Left cardiac atrium (tissue), 4 donors: ENCODE data around the gene PRR14. TPM values are rescaled to one million over a fixed set of nuclear protein-coding genes. Genes with fewer than 3 reads are reported as not detected.

Experiments used
- ATAC-seq, 2 donors: fragments of 200-7000 bp; cut with Tn5 transposase; one replicate each; pipeline ENCODE4 v1.9.1; 2020; ENCODE audit warnings: mild to moderate bottlenecking in 2 of 2, moderate library complexity in 2 of 2
- DNase-seq: peaks from one replicate; pipeline ENCODE4 v3.0.0-alpha.2; 2020
- intact Hi-C, 2 donors: fragments of 100-400 bp; cut with DNase I; formaldehyde crosslinking; loops; one replicate each; pipeline versions ENCODE4 v1.14.1 to v1.15.1; 2022 to 2023
- total RNA-seq, 2 donors: library from RNA; stranded (reverse); fragmentation: NEBNext Ultra II Directional; extraction: Animal tissue kit (Norgen Biotek cat#: 25700); gene quantifications; one replicate each; pipeline ENCODE4 v1.2.1, GENCODE V29; 2021
- donor health status: DM: no; HTN: yes; CAD: no.
- donor health status: DM: no; HTN: yes; CAD: no; lungs with severe emphysema.
- donor health status: DM: yes; HTN: yes; CAD: no.
- donor health status: Dilated cardiomyopathy.

PRR14 gene
- total RNA-seq, 2 donors from 2014 or later = 23.7 to 24.0 TPM

GRCh38 chr16:30655815-30656347 is 5.1 kb downstream of the PRR14 start:
- ATAC-seq (no peak), DNase-seq (no peak)
- intact Hi-C loops = loop anchor here in 1 of 2 donors (10.0 kb wide), 1 partner anchor 561 kb away; the partner anchor contains the start of genes TBX6 and YPEL3

- ATAC-seq (no peak), DNase-seq (no peak)
- intact Hi-C loops = loop anchor here in 1 of 2 donors (10.0 kb wide), 1 partner anchor 562 kb away; the partner anchor contains the start of genes TBX6 and YPEL3
These were observed 5.6 kb downstream of the PRR14 start for GRCh38 chr16:30656388-30656787.

- DNase-seq = no peak
- ATAC-seq = no peak
- intact Hi-C loops = loop anchor here in 1 of 2 donors (10.0 kb wide), 1 partner anchor 562 kb away; the partner anchor contains the start of genes TBX6 and YPEL3
These were observed 6.5 kb downstream of the PRR14 start for GRCh38 chr16:30656974-30657865.

GRCh38 chr16:30657866-30658730 is 7.3 kb downstream of the PRR14 start, which contains the start of gene FBRS:
Gene FBRS, plus strand, starts transcription at chr16:30658431. Its CDS starts 1,088 bp downstream, at chr16:30659519.
- DNase-seq (peak; percentile 100), ATAC-seq (peak; percentile 88 to 90)
- intact Hi-C loops = loop anchor here in 1 of 2 donors (10.0 kb wide), 1 partner anchor 563 kb away; the partner anchor contains the start of genes TBX6 and YPEL3

- intact Hi-C loops = loop anchor here in 1 of 2 donors (10.0 kb wide), 1 partner anchor 564 kb away; the partner anchor contains the start of genes TBX6 and YPEL3
- peak; percentile 86 for DNase-seq
- ATAC-seq = peak; percentile 21 to 31
These were observed 8.2 kb downstream of the PRR14 start for GRCh38 chr16:30658731-30659506.

GRCh38 chr16:30659507-30660423 is 9.0 kb downstream of the PRR14 start:
- intact Hi-C loops = loop anchor here in 1 of 2 donors (10.0 kb wide), 1 partner anchor 565 kb away; the partner anchor contains the start of genes TBX6 and YPEL3
- no peak for ATAC-seq

GRCh38 chr16:30660424-30661261 is 9.9 kb downstream of the PRR14 start:
- ATAC-seq (no peak), DNase-seq (no peak)
- intact Hi-C loops = no loop called here

More at GRCh38 chr16:30659507-30660423, 9.0 kb downstream of the PRR14 start:
- DNase-seq = peak; percentile 63

- intact Hi-C loops = no loop called here
- ATAC-seq (no peak), DNase-seq (no peak)
These were observed 11.7 kb downstream of the PRR14 start for GRCh38 chr16:30662449-30662848.

GRCh38 chr16:30663038-30663437 is 12.3 kb downstream of the PRR14 start:
- no peak for ATAC-seq
- DNase-seq = no peak
- intact Hi-C loops = no loop called here

GRCh38 chr16:30663820-30664219 is 13.1 kb downstream of the PRR14 start:
- ATAC-seq = no peak
- intact Hi-C loops = no loop called here
- DNase-seq = no peak

GRCh38 chr16:30664616-30665109 is 13.9 kb downstream of the PRR14 start:
- no peak for ATAC-seq
- intact Hi-C loops = no loop called here
- no peak for DNase-seq

- ATAC-seq (no peak), DNase-seq (no peak)
- intact Hi-C loops = no loop called here
These were observed 14.5 kb downstream of the PRR14 start for GRCh38 chr16:30665155-30665829.

GRCh38 chr16:30665830-30666190 is 15.1 kb downstream of the PRR14 start:
- ATAC-seq = no peak
- DNase-seq = no peak
- intact Hi-C loops = no loop called here

- intact Hi-C loops = no loop called here
- DNase-seq = no peak
- no peak for ATAC-seq
These were observed 15.9 kb downstream of the PRR14 start for GRCh38 chr16:30666681-30667080.

GRCh38 chr16:30667361-30667905 is 16.7 kb downstream of the PRR14 start:
- intact Hi-C loops = no loop called here
- DNase-seq (no peak), ATAC-seq (no peak)
